DMS153 treated with DMSO at 0.1 percent for 48 hours (cell line): ENCODE data around the gene MIAT.
"Not testable (repeated sequence)": the region's sequence is repeated elsewhere in the genome, so short reads cannot be mapped to it uniquely, and the experiment has no call there.

Source experiments
- DNase-seq: peaks from one replicate; lab custom pipeline; 2025; ENCODE audit not compliant: unreplicated experiment; lab: John Stamatoyannopoulos, UW

Gene MIAT

DNA sequence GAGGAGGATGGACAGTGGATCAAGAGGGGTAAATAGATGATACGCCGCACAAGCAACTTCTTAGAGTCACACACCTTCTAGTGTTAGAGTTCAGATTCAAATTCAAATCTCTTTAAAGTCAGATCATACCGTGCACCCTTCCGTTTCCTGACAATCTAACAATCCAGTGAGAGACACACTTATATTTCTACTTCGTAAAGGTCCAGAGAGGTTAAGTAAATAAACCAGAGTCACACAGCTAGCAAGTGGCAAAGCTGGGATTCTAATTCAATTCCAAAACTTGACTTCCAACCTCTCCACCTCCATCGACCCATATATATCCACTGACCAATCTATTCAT lies 34.0 kb downstream of the MIAT start:
- no peak for DNase-seq

- no peak for DNase-seq
These were observed 34.8 kb downstream of the MIAT start for GRCh38 chr22:26692215-26692614.

DNA sequence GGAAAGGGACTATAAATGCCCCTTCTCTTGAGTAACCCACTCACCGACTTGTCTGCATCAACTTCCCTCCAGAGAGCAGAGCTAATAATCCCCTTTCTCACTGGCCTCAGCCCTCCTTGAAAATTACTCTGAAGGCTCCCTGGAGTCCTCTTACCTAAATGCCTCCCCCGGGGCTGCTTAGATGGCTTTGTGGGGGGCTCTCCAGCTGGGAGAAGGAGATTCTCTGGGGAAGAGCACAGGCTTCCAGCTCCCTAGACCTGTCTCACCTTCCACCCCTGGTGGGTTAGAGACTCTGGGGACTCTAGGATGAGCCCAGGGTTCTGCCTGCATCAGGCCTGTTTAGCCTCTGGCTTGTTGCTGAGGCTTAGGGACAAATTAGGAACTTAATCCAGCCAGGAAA lies 39.8 kb downstream of the MIAT start:
- DNase-seq, result no peak

GRCh38 chr22:26700462-26700861 lies 43.1 kb downstream of the MIAT start:
- DNase-seq, result no peak

DNA sequence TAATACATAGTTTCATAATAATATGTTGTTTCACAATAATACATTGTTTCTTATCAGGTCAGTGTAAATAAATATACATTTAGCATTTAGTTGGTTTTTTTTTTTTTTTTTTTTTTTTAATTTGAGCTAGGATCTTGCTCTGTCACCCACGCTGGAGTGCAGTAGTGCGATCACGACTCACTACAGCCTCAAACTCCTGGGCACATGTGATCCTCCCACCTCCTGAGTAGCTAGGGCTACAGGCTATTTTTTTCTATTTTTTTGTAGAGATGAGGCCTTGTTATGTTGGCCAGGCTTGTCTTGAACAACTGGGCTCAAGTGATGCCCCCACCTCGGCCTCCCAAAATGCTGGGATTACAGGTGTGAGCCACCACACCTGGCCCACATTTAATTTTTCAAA lies 43.5 kb downstream of the MIAT start:
- DNase-seq, result no peak

- no peak for DNase-seq
These were observed 43.9 kb downstream of the MIAT start for GRCh38 chr22:26701323-26701722.

- DNase-seq, result no peak
These were observed 45.8 kb downstream of the MIAT start for GRCh38 chr22:26702906-26703830.

- DNase-seq, result not testable (repeated sequence)
These were observed 48.0 kb downstream of the MIAT start for GRCh38 chr22:26705379-26705778.

- no peak for DNase-seq
These were observed 49.7 kb downstream of the MIAT start for GRCh38 chr22:26707090-26707489.

DNA sequence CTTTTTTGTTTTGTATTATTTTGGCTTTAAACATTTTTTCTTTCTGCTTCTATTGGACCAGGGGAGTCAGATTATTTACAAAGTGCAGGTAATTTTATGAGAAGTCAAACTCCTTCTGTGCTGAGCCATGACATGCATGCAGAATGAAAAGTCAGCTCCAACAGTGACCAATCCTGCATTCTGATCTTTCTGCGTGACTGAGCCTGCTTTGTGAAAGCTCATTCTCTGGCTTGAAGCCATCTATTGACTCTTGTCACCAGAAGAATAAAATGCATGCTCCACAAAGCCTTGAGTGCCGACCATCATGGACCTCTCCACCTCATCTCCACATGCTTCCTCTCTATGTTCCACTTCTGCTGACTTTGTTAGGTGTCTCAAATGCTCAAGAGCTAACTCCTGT lies 50.2 kb downstream of the MIAT start:
- peak; percentile 12 for DNase-seq

DNA sequence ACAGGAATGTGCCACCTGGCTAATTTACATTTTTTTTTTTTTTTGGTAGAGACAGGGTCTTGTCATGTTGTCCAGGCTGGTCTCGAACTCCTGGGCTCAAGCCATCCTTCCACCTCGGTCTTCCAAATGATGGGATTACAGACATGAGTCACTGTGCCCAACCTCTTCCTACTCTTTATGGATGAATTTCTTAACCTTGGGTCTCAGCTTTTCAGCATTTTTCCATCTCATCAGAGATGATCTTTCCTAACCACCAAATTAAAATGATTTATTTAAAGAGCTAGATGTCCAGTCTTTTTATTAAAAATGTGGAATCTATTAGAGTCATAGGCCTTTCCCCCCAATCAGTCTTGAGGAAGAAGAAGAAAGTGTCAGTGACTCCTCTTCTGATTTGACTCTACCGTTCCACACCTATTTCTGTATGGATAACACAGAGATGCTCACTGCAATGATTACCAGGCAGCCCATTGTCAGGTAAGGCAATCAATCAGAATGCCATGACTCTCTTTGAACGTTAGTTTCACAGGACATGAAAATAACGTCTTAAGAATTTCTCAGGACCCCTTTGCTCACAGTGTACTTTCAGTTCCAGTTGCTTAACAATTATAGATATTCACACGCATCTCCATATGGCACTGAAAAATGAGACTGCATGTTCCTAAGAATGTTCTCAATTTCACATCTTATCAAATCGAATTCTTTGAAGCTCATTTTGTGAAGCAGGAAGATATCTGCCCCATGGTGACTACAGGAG lies 51.0 kb downstream of the MIAT start:
- DNase-seq, result no peak

GRCh38 chr22:26709617-26710390 lies 52.4 kb downstream of the MIAT start:
- no peak for DNase-seq

DNA sequence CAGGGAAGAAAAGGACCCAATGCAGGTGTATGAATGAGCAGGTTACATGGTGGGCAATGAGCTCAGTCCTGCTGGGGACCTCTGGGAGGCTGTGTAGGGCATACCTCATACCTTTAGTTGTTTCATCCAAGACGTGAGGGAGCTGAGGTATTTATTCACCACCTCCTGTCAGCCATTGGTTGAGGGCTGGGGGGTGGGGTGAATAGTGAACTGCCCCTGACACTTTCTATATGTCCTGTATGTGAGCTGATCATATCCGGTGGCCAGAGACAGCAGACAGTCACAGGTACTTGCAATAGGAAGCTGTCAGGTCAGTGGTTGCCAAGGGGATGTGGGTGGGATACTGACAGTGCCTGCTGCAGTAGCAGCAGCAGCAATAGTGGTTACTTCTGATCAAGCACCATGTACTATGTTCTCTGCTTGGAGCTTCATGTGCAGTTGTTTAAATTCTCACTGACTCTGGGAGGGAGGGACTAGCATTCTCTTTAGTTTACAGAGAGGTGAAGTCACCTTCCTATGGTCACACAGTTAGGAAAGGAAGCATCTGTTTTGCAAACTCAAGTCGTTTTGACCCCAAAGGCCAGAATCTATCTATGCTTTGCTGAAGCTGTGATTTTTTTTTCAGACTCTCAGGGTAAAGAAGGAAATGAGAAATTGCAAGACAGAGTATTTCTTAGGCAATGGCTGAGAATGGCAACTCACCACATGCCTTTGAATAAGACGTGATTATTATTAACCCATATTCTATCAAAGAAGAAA lies 54.0 kb downstream of the MIAT start:
- no peak for DNase-seq

GRCh38 chr22:26712158-26712557 lies 54.8 kb downstream of the MIAT start:
- DNase-seq, result no peak

- no peak for DNase-seq
These were observed 56.5 kb downstream of the MIAT start for GRCh38 chr22:26713823-26714449.

GRCh38 chr22:26714971-26715370 lies 57.6 kb downstream of the MIAT start:
- DNase-seq, result no peak

DNA sequence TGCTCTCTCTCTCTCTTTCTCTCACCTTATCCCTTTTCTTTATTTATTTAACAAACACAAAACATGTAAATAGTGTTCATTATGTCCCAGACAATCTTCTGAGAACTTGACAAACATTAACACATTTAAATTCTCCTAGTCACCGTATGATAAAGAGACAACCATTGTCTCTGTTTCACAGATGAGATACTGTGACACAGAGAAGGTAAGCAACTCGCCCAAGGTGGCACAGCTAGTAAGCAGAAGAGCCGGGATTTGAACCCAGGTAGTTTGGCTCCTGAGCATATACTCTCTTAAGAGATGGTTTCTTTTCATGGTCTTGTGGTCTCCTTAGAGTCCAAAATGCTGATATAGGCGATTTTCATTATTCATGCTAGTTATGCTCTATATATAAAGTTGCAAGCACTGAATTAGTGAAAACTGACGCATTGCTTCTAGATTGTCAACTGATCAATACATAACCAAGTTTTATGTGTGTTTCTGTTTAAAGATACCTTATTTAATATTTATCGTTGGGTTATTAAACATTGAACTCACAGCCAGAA lies 58.1 kb downstream of the MIAT start:
- no peak for DNase-seq

- DNase-seq, result no peak
These were observed 61.1 kb downstream of the MIAT start for GRCh38 chr22:26718488-26718887.

GRCh38 chr22:26718905-26719304 lies 61.5 kb downstream of the MIAT start:
- DNase-seq, result no peak

DNA sequence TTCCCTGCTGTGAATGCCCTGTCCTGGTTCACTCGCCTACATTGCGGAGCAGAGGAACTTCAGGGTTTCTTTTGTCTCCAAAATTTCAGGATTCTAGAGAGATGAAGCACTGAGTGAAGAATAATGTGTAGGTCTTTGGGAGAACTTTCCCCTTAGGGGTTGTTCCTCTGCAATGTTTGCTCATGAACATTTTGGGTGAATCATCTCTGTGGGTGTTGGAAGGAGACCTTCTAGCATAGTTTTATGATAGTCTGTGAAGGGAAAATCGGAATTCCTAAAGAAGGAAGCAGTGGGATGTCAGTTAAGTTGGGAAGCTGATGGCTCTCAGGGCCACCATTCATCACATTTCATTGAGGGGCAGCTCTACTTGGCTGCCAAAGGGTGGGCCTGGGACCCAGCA lies 64.8 kb downstream of the MIAT start:
- DNase-seq, result no peak
